CD4-positive, alpha-beta T cell treated with Interferon gamma for 1 hour (primary cell): Measurements from ENCODE around the gene ANKLE1.

ENCODE experiments used
- DNase-seq: peaks from one replicate; pipeline ENCODE4 v3.0.0-alpha.2; 2020

Gene ANKLE1

DNA sequence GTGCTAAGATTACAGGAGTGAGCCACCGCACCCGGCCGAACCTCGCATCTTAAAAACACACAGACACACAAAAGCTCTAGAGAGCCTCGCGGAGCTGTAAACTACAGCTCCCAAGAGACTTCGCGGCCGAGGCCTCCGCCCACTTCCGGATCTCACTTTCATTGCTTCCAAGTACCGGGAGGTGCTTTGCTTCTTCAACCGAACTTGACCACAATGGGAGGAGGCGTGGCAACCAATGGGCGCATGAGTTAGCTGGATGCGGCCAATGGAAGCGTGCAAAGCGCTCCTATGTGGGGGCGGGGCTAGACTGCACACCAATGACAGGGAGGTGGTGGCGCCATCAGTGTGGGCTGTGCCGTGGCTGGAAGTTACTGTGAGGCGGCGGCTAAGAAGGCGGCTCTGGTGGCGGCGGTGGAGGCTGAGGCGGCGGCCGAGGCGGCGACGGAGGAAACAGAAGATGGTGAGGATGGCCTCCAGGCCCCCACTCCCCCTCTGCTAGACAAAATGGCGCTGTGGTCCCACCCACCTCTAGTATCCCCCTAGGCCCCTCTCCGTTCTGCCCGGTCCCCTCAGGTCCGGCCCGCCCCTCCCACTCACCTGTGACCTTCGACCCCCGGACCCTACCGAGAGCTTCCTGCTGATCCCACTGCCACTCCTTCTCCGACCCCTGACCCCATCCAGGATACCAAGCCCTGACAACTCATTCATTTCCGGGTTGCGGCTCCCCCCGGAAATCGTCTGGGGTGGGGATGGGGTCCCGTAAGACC is 27.7 kb downstream of the ANKLE1 start, which contains the start of gene DDA1:
Gene DDA1, plus strand, starts transcription at position 366 of the 767 bp plus-strand sequence. Its CDS starts 92 bp downstream, at position 458.
- DNase-seq: peak; percentile 100

DNA sequence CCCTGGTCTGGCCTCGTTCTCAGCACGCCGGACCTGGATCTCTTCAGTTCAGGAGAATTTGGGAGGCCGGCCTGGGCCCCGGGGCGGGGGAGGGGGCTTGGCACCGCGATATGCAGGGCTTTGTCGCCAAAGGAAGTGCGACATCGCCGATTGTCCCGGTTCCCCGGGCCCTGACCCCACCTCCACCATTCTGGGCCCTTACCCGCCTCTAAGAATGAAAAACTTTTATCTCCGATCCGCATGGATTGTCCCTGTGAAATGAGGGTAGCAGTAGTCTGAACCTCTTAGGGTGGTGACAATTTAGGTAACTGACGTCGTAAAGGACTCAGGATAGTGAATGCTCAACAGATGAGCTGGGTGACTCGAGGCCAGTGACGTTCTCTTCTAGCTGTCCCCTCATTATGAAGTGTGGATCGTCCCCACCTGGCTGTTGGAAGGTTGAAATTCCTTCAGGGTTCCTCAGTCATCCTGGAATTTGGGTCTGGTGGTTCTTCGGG is 28.3 kb downstream of the ANKLE1 start:
- no peak for DNase-seq

DNA sequence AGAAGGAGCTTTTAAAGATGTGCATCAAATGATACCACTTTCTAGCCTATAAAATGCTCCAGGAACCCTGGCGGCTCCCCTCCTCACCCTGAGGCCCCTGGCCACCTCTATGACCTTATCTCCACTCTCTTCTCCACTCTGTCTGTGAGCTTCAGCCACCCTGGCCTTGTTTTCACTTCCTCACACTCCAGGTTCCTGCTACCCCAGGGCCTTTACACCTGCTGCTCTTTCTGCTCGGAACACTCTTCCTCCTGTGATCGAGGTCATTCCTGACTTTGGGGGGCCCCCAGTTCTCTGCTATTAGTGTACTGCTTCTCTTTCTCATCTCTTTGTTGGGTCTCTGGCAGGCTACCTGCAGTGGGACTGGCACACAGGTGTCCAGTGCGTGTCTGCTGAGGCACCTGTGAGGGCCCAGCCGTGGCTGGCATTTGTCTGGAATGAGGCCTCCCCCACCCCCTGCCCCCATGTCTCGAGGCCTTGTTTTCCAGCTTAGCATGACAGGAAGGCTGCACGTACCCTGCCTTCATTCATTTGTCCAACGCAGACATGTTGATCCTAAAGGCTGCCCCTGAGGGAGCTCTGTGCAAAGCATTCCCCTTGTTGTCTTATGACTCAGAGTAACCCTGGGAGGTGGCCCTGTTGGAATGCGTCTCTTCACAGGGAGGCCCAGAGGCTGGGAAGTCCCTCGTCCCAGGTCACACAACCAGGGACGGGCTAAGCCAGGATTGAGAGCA is 29.9 kb downstream of the ANKLE1 start:
- no peak for DNase-seq

DNA sequence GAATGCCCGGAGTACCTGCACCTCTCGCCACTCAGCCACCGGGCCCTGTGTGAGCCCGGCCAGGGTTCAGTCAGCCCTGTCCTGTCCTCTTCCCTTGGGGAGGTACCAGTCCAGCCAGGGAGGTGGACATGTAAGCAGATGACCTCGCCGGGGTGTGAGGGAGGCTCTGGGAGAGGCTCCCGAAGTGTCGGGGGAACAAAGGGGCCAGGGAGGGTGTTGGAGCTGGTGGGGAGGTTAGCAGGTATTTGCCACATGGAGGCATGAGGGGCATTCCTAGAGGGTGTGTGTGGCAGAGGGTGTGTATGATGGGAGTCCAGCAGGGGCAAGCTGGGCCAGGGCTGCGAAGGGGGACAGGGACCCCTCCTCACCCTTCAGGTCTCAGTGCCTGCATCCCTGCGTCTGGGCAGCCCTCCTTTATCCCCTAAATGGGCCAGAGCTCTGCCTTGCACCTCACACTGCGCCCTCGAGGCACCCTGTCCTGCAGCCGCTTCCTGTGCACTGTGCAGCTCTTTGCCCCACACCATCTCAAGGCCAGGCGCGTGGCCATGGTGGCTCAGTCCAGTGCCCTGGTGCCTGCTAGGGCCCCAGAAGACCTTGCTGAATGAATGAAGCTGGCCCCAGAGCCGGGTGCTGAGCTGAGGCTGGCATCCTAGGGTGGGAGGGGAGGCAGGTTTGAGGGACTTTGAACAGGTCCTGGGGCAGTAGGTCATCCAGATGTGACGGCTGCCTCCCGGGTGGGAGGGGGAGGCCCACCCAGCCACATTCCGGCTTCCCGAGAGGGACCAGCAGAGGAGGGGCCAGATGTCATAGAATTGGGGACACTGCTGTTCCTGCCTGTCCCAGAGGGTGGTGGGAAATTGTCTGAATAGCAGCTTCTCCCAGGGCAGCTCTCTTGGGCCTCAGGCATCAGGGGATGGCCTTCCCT is 30.8 kb downstream of the ANKLE1 start:
- no peak for DNase-seq

DNA sequence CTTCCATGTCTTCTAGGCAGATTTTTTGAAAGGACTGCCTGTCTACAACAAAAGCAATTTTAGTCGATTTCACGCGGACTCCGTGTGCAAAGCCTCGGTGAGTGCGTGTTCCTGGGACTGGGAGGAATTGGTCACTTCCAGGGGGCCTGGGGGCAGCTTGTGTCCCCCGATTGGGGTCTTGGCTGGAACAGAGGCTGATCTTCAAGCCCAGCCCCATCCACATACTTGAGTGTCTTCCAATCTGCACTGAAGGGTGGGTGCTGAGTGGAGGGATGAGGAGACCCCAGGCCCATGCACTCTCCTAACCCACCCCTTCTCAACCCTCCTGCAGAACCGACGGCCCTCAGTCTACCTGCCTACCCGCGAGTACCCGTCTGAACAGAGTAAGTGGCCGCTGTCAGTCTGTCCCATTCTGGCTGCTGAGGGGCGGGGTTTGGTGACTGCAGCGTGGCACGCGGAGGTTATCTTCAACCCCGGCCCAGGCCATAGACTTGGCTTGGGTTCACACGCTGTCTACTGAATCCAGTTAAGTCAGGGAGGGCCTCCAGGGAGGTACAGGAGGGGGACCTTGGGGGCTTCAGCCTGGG is 32.4 kb downstream of the ANKLE1 start:
- DNase-seq: no peak

DNA sequence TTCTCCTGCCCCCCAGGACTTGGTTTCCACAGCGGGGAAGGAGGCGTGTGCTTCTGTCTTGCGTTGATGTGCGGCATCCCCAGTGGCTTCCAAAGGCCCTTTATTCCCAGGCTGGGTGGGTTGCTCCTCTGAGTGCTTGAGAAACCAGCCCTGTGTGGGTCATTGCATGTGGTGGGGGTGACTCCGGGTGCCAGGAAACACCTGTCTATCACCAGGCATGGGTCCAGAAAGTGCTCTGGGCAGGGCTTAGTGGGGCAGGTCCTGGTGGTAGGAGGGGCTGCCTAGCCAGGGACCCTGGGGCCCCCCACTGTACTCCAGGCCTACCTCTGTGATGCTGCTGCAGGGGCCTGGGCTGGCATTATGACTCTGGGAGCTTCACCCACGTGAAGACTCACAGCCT is 37.3 kb downstream of the ANKLE1 start:
- DNase-seq: no peak

DNA sequence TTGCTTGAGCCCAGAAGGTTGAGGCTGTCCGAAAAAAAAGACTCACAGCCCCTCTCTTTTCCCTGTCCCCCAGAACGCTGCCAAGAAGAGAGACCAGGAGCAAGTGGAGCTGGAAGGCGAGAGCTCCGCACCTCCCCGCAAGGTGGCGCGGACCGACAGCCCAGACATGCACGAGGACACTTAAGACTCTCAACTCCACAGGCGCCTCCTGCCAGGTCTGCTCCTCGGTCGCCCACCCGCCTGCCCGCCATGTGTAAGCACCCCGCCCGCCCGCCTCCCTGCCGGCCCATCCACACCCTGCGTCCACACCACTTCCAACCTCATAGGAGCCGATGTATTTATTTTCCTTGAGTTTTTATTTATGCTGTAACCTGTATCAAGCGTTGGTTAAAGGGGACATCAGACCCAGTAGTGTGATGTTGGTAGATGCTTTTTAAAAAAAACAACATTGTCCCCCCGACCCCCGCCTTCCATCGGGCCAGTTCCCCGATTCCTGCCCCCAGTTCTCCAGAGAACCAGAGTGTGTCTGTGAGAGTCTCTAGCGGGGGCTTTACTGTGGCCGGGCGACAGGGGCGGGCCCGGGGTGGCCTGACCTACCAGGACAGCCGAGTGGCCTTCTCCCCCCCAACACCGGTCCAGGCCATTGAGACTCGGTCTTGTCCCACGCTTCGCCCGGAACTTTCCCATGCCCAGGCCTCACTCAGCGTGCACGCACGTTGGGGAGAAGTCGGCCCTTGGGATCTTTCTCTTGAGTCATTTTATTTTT is 38.0 kb downstream of the ANKLE1 start:
- DNase-seq: no peak

DNA sequence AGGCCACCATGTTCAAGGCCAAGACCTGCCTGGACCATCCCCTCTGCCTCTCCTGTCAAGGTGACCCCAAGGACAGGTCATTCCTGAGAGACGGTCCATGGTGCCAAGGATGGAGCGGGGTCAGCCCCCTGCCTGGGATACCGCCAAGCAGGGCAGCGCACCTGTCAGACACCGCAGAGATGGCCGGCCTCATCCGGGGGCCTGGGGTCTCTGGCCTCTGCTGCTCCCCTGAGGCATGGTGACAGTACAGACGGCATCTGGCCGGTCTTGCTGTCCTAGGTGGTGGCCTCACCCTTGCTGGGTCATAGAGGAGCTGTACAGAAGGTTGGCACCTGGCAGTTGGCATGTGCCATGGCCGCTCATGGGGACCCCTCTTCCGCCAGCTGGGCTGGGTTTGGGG is 38.7 kb downstream of the ANKLE1 start:
- no peak for DNase-seq

DNA sequence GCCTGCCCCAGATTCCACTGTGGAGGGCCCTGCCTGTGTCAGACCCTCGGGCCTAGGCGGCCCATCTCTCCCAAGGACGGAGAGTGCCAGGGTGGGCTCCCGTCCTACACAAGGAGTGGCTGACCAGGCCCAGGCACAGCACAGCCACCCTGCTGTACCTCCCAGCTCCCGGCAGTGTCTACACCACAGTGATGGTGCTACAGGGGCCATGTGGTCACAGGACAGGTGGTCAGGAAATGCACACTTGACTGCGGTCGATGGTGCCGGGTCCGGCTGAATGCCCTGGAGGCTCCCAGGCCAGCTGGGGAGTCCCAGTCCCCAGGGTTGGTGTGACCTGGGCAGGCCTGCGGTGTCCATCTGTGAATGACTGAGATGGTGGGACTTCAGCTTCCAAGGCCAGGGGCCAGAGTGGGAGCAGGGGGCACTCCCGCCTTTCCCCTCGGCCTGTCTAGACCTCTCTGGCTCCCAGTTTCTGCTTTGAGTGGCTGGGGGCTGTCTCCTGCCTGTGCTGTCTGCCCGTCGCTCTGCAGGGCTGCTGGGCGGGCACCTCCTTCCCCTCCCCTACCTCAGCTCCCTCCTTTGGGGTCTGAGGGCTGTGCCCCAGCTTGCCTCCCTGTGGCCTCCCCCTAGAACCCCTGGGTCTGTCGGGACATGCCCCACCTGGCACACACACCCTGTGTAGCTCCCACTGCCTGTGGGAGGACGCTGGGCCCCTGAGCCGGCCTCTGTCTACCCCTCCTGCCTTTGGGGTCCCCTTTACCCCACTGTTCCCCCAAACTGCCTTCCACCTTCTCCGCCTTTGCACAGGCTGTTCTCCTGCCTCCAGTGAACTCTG is 40.2 kb downstream of the ANKLE1 start:
- DNase-seq: no peak

DNA sequence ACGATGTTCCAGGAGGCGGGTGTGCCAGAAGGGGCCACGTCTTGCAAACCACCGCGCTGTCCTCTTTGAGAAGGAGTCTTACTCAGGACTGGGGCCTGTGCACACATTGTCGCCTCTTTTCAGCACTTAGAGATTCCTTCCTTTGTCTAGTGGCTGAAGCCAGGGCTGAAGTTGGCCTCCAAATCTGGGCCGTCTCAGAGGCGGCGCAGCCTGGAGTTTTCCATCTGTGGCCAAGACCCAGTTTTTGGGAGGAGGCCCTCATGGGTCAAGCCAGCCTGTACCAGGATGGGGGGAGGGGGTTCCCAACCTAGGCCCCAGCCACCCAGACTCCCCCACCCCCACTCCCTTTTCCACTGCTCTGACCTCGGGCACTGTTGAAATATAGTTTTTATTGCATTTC is 41.2 kb downstream of the ANKLE1 start:
- DNase-seq: no peak

DNA sequence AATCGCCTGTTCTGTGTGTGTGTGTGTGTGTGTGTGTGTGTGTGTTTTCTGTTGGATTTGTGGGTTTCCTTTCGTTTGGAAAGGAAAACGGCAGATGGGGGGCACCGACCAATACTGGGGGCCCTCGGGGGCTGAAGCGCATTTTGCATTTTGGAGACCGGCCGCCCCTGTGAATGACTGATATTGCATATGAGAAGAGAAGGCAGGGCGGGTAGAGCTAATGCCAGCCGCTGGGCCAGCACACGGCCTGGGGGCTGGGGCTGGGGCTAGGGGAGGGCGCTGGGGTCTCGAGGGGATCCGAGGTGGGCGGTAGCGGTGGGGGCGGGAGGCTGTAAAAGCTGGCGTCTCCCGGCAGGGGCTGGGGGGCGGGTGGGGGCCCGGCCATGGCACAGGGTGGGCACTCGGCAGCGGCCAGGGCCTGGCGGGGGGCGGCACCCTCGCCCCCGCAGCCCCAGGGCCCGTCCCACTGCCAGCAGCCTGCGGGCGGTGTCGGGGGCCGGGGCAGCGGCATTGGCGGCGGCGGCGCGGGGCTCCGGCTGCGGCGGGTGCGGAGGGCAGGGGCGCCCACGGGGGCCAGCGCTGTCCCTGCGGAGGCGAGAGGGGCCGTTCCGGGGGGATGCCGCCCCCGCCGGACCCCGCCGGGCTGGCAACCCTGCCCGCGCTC is 41.7 kb downstream of the ANKLE1 start:
- DNase-seq: no peak

DNA sequence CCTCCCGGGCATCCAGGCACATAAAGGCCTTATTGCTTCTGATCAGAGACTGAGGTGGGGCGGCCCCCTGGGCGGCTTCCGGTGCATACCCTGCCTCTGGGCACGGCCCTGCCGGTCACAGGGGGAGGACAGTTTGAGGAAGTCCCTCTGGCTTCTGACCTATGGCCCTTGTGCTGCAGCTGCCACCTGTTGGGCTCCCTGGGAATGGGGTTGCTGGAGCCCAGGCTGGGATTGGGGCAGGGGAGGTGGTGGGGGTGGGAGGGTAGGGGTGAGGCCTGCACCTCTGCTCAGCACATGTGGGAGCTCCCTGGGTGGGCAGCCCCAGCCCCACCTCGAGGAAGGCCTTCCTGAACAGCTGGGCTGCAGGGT is 42.2 kb downstream of the ANKLE1 start:
- no peak for DNase-seq

DNA sequence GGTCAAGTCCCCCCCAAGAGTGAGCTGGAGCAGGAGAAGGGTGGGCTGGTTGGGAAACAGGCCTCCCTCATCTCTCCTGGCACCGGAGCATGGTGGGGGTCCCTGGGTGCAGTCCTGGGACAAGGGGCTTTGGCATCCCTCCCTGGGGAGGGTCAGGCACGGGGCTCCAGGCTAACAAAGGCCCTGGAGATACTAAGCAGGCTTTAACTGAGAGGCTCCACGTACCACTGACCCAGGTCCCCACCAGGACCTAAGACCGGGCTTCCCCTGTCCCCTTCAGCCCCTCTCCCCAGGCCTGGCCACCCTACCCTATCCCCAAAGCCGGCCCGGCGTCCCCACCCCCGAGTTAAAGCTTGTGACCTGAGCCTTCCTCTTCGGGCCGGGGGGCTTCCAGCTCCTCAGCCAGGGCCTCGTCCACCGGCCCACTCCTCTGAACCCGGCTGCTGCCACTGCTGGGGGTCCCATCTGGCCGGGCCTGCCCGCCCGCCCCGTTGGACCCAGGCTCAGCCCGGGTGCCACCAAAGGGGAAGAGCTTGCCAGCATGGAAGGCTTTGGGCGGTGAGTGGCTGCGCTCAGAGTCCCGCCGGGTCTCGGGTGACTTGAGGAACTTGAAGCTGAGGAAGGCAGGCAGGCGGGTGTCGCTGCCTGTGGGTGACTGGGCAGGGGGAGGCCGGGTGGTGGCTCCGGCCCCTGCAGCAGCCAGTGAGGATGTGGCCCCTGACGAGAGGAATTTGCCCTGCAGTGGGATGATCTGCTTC is 42.8 kb downstream of the ANKLE1 start:
- DNase-seq: no peak

DNA sequence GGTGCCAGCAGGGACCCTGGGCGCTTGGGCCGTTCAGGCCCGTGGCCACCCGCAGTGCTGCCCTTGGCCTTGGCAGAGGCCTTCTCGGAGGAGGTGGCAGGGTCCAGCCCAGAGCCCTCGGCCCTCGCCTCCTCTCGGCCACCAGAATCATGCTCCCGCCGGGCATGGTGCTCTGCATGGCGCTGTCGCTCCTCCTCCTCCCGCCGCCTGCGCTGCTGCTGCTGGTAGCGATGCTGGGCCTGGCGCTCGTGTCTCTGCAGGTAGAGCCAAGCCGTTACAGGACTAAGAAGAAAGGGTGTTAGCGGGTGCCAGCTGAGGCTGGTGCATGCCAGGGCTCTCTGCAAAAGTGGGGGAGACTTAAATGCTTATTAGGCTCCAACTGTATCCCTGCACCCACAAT is 43.4 kb downstream of the ANKLE1 start:
- no peak for DNase-seq

DNA sequence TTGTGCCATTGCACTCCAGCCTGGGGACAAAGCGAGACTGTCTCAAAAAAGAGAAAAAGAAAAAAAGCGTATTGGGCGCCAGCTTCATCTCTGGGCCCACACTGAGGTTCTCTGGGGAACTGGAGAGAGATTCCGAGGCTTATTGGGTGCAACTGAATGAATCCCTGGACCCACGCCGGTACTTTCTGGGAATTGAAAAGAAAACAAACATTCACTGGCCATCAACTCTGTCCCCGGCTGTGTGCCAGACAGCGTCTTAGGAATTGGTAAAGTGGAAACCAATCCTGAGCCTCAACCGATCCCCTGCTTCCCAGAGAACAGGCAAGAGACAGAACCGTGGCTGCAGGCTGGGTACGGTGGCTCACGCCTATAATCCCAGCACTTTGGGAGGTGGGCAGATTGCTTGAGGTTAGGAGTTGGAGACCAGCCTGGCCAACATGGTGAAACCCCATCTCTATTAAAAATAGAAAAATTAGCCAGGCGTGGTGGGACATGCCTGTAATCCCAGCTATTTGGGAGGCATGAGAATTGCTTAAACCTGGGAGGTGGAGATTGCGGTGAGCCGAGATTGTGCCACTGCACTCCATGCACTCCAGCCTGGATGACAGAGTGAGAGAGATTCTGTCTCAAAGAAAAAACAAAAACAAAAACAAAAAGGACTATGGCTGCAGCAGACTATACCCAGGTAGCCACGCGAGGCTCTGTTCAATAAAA is 44.3 kb downstream of the ANKLE1 start:
- DNase-seq: no peak

DNA sequence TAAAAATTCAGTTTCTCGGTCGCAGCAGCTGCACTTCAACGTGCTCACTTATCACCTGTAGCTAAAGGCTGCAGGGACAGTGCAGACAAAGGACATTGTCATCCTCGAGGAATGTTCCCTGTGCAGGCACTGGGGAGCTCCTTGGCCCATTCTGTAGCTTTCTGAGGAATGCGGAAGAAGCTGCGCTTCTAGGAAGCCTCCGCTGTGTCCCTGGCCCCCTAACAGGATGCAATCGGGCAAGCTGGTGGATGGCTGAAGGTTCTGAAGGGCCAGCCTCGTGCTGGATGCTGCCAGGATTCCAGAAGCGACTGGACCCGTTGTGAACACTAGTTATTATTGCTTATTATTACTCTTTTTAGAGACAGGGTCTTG is 44.9 kb downstream of the ANKLE1 start:
- no peak for DNase-seq

DNA sequence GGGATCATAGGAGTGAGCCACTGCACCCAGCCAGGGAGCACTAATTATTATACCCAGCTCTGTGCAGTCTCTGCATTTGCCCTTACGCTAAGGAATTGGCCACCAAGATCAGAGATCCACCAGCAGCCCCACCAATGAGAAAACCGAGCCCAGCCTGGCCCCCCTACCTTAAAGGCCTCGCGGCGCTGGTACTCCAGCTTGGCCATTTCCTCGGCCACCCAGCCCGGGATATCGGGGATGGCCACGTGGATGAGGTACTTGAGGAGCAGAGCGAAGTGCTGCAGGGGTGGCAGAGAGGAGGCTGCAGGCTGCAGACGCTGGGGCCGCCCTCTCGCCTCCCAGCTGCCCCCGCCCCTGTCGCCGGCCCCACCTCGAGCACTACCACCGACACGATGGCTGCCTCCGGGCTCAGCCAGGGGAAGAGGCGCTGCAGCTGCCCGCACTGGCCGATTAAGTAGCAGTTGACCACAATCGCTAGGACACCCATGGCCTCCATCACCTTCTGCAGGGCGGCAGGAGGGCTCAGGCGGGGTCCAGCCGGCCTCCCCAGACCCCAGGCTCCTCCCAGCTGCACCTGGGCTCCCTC is 45.5 kb downstream of the ANKLE1 start:
- no peak for DNase-seq

DNA sequence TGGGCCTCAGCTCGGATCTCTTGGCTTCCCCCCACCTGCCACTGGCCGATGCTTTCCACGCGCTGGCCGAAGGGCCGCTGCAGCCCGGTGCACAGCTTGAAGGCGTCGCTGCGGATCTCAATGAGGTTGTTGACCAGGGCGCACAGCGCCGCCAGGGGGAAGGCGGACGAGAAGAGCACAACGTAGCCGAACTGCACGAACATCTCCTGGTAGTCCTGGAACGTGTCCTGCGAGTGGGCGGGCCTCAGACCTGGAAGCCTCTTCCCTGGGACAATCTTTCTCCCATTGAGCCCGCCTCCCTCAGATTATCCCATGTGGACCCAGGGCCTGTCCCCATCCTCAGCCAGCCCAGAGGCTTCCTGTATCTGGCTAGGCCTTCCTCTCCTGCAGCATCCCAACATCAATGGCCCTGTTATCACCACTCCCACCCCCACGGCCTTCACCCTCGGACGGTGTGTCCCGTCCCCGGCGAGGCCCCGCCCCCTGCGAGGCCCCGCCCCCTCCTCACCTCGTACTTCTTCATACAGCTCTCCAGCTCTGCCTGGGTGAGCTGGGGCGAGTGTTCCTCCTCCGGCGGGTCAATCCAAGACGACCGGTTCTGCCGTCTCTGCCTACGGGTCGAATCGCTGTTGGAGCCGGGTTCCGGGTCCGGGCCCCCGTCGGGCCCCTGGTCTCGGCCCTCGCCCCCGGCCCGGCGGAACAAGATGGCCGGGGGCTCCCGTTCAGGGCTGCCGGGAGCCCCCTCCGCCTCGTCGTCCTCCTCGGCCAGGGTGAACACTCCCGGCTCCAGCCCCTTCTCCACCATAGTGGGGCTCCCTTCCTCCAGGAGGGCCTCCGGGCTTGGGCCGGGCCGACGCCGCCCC is 46.2 kb downstream of the ANKLE1 start:
- DNase-seq: peak; percentile 60
